Activated CD8-positive, alpha-beta memory T cell treated with anti-CD3 and anti-CD28 coated beads, Interleukin-2, amount 50 U/mL, for 1 hour (primary cell): ENCODE data around the gene RASSF9.

Experiments
- DNase-seq: peaks from one replicate; pipeline ENCODE4 v3.0.0-alpha.2; 2020; ENCODE audit errors: extremely low read depth

RASSF9 gene

DNA sequence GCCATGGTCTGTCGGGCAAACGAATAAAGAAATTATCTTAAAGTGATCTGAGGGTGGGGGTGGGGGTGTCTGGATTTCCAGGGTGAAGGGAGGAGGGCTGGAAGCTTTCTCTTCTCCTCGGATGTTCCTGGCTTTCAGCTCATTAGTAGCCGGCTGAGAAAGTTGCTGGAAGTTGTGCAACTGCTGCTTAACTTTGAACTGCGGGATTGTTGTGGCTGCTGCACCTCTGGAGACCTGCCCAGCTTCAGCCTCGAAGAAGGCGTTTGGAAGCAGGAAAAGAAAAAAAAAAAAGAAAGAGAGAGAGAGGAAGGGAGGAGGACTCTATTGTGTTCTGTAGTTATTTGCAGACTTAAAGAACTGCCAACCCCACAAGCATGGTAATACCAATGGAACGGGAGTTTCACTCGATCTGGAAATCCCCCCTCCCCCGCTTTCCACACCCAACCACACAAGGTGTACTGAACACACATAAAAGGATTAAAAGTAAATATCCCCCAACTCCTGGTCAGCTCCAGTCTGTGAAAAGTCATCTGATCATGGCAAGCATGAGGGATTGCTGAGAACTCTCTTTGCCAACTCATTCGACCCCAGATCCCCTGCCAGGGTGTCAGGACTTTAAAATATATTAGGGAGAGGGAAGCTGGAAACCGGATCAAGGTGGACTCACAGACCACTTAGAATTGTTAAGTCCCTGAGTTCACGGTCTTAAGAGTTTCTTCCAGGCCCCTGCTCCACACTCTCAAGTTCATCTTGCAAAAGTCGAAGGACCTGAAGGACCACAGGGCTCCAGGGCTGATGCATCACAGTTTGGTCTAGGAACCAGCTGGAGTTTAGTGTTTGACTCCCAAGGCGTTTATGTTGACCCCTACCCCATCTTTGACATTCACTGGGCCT, at the start of gene RASSF9:
Gene RASSF9 (minus strand): TSS at position 213 of the 894 bp plus-strand sequence. CDS start 208 bp downstream, at position 5.
- no peak for DNase-seq

DNA sequence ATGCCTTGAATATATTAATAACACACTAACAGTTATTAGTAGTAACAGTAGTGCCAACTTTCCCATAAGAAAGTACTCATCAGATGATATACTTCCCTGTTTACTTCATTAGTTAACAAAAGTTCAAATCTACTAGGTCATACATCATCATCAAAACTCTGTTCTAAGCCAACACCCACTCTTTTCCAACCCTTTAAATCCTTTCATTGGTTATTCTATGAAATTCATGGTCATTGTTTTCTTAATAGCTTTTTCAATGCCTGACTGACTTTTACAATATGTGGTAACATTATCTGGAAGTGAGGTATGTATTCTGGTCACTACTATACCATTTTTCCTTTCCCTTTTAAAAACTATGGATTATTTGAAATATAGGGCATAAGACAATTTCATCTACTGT, 47.6 kb upstream of the RASSF9 start:
- DNase-seq: no peak

DNA sequence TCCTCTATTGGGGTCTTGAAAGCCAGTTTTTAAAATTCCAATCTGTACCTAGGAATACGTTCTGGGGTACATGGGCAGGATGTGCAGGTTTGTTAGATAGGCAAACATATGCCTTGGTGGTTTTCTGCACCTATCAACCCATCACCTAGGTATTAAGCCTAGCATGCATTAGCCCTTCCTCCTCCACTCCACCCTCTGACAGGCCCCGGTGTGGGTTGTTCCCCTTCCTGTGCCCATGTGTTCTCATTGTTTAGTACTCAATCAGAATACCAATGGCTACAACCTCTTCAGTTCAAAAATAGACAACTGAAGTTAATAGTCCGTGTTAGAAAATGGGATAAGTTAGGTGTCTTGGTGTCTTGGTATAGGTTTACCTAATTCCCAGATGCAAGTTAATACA, 41.2 kb upstream of the RASSF9 start:
- DNase-seq: no peak

DNA sequence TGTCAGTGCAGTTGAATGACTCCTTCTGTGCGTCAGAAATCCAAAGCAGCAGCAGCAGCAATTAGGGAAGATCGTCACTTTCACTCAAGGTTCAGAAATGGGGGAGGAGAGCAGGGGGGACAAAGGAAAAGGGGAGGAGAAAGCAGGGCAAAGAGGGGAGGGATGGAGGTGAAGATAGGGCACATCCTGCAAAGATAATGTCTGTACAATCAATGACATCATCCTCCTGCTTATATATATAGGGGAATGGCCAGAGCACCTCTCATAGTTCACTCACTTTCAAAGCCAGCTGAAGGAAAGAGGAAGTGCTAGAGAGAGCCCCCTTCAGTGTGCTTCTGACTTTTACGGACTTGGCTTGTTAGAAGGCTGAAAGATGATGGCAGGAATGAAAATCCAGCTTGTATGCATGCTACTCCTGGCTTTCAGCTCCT, 37.8 kb upstream of the RASSF9 start, which contains the start of gene NTS:
Gene NTS (plus strand): TSS at position 265 of the 431 bp plus-strand sequence. CDS start 109 bp downstream, at position 374.
- no peak for DNase-seq

DNA sequence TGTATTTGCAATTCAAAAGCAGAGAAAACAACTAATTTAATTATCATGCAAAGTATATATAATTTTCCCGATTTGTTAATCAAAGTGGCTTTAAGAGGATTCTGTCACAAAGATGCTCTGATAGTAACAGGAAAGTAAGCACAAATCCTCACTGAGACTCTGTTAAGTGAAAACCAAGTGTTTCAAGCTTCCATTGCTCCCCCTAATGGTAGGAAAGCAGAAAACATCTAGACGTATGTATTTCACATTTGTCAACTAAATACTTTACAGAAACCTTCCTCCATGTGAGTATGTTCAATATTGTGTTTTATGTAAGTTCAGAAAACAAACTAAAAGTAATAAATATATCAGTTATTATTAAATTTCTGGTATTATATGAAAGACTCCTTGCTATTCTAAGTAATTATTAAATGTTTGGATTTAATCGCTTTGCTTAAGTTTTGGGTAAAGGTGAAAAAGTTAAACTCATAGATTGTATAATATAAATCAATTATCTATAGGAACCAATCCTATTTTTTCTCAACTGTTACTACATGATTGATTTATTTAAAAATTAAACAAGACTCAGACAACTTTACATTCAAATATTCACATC, 36.4 kb upstream of the RASSF9 start:
- no peak for DNase-seq

DNA sequence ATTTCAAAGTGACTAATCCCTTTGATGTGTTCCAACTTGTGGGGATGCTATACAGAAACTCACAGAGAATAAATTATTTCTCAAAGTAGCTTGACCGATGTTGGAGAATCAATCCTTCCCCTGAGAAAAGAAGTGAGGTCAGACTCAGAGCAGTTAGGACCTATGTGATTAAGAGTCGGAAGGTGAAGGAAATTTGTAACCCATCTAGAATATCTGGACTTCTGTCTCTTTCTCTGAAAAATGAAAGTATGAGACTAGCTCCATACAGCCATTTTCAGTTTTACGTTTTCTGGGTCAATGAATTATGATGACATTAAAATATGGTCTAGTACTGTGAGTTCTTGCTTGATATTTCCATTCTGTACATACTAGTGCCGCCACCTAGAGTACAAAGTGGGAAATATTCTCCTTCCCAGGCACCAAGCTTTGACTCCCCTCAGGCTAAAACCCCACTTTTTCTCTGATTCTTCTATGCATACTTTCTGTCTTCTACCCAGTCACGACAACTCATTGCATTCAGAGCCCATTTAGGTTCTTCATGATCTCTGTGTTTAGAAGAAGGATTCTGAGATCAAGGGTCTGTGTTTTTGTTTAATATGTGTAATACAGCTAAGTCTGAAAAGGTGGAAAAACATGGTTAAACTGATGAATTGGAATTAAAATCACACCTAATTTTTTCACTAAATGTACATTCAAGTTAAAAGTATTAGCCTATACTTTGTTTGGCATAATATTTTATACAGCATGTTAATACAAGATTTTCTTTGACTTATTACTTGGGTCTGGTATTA, 31.0 kb upstream of the RASSF9 start:
- DNase-seq: no peak

DNA sequence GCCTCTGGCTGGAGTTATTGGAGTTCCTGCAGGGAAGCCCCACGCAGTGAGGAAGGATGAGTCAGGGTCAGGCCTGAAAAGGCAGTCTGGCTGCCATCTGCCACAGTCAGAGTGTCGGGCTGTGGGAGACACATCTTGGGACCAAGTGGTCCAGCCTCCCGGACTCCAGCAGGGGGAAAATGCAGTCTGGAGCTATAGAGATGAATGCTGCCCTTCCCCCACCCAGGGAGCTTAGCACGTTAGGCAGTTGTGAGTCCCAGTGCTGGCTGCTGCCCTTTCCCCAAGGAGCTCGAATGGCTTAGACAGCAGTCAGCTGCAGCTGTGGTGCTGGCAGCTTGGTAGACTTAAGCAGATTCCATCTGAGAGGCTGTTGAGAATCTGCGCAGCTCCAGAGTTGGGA, 29.7 kb upstream of the RASSF9 start:
- no peak for DNase-seq

DNA sequence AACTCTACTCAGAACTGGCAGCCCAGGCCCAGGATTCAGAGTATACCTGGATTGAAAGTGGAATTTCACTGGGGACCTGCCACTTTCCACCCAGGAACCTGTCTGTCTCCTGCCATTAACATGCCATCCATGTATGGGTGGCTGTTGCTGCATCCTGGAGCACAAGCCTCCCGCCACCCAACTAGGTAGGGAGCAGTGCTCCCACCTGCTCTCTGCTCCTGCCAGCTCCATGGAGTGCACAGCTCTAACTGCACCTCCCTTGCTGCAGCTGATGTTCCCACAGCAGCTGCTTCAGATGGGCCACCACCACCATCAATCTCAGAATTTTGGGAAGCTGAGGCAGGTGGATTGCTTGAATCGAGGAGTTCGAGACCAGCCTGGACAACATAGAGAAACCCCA, 20.8 kb upstream of the RASSF9 start:
- no peak for DNase-seq

DNA sequence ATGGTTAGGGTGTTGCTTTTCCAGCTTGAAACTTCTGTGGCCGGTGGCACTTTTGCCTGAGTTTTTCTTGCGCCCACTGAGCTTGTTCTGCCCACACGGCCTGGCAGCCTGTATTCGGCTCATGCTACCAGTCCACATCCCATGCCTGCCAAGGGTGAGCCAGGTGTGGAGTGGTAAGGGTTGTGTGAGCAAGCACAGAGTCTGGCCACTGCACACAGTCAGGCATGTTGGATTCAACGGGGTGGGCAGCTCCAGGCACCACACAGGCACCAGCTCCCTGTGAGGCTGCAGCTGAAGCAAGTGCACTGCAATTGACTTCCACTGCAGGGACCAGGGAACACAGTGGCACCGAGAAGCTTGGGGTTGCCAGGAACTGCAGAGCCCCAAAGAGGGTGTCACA, 19.1 kb upstream of the RASSF9 start:
- no peak for DNase-seq

DNA sequence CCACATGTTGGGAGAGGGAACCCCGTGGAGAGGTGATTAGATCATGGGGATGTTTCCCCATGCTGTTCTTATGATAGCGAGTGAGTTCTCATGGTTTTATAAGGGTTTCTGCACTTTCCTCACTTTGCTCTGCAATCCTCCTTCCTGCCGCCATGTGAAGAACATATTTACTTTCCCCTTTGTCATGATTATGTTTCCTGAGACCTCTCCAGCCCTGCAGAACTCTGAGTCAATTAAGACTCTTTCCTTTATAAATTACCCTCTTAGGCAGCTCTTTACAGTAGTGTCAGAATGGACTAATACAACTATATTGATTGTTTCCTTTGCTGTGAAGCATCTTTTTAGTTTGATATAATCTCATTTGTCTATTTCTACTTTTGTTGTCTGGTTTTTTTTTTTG, 13.1 kb upstream of the RASSF9 start:
- DNase-seq: no peak

DNA sequence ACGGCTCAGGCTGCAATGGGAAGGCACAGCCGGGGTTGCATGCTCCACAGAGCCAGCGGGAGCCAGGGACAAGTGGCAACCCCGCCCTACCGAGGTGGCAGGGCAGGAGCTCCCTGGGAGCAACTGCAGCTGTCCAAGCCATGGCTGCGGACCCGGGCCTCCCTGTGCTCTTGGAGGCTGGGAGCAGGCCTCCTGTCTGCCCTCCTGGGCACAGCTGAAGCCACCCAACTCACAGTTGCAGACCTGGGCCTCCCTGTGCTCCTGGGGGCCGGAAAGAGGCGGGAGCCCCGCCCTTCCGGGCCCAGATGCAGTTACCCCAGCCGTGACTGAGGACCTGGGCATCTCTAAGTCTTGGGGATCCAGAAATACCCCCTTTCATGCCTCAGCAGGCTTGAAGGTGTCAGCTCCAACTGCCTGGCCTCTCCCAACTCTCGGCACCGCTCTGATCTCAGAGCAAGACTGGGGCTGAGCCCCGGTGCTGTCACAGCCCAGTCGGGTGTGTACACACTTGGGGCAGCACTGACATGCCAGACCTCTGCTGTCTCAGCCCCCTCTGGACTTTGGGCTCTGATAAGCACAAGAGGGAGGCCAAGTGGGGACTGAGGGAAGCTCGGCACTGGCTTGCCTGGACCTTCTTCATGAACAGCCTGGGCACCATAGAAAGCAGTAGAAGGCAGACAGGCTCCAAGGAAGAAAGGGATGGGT, 7.5 kb upstream of the RASSF9 start:
- DNase-seq: no peak

DNA sequence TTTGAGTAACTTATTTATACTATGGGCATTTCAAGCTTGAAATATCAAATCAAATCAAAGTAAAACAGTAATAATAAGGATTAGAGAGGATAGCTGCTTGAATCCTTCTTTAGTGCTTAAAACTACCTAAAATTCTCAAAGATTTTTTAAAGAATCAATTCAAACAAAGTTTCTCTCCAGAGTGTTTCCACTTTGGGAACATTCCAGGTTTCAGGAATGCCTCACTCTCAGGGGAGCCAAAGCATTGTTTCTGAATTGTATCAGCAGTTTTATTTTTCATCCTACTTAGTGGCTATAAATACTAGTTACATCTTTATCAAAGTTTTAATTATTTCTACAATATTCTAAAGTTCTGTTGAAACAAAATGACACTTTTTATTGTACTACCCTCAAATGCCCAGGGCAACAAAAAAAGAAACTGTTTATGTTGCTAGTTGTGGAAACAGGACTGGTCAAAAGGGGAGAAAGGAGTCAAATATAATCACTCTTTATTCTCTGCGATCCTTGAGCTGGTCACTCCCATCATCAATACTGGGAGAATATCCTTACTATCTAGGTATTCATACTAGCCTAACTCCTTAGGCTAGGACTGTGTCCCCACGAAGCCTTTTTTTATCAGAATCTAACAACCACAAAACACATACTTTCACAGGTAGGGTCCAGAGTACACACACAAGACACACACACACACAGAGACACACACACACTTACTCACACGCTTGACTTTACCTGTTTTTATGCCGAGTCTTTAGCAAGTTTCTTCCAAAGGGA, 598 bp downstream of the RASSF9 start:
- no peak for DNase-seq

DNA sequence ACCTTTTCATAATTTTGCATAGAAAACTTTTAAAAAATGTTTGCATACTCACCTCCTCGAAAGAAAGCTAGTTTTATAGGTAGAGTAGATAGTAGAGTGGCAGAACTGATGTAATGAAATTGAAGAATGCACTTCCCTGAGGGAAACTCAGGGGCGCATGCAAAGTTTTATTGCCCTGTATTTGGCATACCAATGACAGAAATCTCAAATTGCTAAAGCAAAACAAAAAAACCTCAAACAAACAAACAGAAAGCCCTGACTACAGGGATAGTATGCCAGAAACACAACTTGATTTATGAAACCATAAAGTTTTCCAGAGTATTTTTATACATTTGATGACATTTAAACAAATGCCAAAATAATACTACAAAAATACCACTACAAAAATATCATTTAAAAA, 1.8 kb downstream of the RASSF9 start:
- DNase-seq: no peak

DNA sequence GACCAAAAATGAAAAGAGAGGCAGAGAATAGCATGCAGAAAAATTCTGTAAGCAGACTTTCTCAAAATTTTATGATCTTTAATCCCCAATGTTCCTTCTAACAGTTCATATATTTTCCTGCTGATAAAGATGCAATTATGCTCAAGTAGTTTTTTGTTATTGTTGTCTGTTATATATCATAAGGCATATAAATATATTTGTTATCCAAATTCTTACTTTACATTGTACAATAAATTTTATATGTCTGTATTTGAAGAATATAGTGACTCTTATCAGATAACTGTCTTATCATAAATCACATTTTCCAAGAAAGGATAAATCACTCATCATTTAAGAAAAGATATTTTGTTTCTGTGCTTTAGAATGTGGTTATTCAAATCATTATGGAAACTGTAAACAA, 2.6 kb downstream of the RASSF9 start:
- DNase-seq: no peak

DNA sequence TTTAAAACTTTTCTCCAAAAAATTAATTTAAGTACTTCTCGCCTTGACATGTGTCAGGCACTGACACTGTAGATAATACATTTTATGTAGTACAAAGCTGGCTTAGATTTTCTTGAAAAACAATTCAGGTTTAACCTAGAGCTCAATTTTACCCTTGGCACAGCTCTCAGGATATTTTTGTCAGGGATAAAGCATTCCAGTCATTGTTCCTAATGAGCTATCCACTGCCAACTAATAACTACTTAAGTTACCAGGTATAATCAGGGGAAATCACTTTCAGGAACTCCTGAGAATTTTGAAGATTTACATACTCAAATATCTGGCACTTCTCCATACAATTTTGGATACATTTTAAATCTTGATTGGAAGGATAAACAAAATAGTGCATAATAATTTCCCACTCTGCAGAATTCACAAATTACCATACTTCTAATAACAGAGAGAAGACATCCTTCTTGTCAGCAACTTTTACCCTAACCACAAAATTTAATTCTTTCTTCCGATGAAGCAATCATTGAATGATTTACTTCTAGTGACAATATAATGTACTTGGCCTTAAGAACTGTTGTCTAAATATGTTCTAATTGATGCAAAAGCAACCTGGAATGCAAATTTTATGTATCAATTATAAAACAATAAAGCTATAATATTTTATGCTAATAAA, 4.8 kb downstream of the RASSF9 start:
- DNase-seq: no peak

DNA sequence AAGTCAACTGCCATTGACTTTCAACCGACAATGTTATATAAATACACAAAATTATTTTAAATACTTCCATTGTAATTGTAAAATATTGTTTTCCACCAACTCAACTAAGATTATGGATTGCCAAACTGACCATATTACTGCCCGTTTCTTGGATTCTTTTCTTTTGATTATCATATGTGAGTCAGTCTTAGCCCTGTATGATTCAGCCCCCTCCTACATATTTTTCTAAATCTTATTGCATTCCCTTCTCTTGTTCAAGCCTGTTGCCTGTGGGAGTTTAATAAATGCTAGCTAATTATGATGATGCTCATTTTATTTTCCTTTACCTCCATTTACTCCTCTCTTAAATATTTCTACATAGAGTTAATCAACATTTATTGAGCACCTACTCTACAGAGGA, 6.8 kb downstream of the RASSF9 start:
- DNase-seq: no peak

DNA sequence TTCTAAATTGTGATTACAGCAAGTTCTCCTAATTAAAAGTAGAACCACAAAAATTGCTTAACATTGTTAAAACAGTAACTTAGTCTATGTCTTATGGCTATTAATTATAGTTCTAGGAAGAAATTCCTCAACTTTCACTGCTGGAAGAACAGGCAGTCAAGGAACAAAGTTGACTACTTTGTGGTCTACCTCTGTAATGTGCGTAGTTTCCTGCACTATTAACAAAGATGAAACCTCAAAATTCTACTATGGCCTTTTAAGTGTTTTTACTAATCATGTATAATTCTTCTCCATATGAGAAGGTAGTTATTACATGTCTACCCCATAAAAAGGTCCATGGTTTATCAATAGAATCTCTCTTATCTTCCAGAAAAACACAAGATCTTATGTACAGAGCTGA, 7.6 kb downstream of the RASSF9 start:
- no peak for DNase-seq

DNA sequence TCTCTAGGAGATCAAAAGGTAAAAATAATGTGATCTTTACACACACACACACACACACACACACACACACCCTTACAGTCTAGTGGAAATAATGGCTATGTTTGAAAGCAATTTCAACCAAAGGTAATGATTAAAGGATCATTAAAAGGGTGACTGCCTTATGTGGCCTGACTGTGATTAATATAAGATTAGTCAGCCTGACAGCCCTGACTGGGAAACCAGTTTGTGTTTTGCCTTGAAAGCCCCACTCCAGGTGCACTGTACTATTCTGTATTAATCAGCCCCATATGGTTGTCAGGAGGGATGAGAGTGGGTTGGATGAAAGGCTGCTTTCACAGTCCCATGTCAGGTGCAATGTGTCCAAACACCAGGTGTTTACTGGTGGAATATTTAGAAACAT, 10.5 kb downstream of the RASSF9 start:
- DNase-seq: no peak

DNA sequence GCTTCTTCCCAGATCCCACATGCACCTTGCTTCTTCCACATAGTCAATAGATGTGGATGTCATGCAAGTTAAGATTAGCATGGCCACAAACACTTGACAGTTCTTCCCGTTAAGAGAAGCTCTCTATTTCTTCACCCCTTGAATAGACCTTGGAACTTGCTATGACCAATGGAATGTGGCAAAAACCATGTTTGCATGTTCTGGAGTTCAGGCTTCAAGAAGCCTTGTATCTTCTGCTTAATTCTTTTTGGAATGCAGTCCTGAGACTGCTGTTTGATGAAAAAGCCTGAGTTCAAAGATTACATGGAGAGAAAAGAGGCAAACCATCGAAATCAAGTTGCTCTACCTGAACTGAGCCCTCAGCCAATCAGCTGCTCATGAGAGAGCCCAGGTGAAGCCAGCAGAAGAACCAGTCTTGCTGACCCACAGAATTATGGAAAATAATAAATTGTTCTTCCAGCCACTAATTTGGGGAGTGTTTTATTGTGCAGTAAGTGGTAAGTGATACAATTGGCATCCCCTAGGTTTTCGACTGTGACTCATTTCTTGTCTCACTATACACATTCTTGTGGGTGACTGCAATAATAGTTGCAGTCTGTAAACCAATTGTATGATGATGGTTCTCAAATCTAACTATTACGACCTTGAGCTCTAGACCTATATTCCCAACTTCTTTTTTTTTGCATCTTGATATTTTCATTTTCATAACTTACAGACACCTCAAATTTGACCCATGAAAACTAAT, 12.6 kb downstream of the RASSF9 start:
- no peak for DNase-seq

DNA sequence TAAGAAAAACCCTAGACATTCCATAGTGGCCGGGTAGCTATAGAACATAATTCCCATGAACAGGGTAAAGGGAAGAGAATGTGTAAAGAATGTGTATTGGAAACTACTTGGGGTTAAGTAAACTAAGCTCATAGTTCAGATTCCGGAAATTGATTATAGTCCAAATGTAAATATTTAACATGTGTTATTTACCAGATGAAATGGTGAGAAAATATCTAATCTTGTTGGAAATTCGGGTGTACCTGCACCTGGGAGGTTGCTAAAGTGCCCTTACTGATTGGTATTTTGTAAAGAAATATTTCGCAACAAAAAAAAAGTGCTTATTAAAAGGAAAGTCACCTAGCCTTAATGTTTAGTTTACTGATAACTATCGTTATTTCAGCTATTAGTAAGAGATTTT, 14.4 kb downstream of the RASSF9 start:
- no peak for DNase-seq
